IMR-90 (cell line): Measurements from ENCODE around the gene ROBO2. TPM values are rescaled to one million over a fixed set of nuclear protein-coding genes. Genes with fewer than 3 reads are reported as not detected.

Source experiments
- ATAC-seq: fragments of 200-7000 bp; cut with Tn5 transposase; 2 replicates; pipeline ENCODE4 v1.9.1; 2020; ENCODE audit warnings: low read depth, mild to moderate bottlenecking, moderate library complexity
- BruUV-seq: library from RNA; stranded (reverse); fragments of 400-500 nt; replicated peaks from 2 replicates; lab custom pipeline; 2021; lab: Mats Ljungman, UMichigan
- CTCF ChIA-PET: fragments of 300-600 bp; formaldehyde crosslinking; extraction: SDS; loops from one replicate; lab custom pipeline; 2021; ENCODE audit warnings: antibody characterized with exemption; lab: Yijun Ruan, JAX
- POLR2A ChIA-PET: fragments of 300-600 bp; sonication (Branson Sonifier 250); formaldehyde crosslinking; loops from one replicate; lab custom pipeline; 2022; ENCODE audit warnings: antibody characterized with exemption; ENCODE audit not compliant: unreplicated experiment; lab: Charles Lee
- DNase-seq: peaks from one replicate; pipeline ENCODE4 v3.0.0; 2013
- H2AFZ ChIP-seq: replicated peaks from 2 replicates; pipeline ENCODE3; 2013; ENCODE audit warnings: low read length, mild to moderate bottlenecking; ENCODE audit not compliant: poor library complexity
- H2AK5ac ChIP-seq: 2 replicates; pipeline ENCODE4 v1.6.1; 2013; ENCODE audit warnings: low read depth, low read length, inconsistent platforms
- H2AK9ac ChIP-seq: replicated peaks from 2 replicates; pipeline ENCODE3; 2013; ENCODE audit warnings: mild to moderate bottlenecking, low read depth, low read length, moderate library complexity; ENCODE audit not compliant: poor library complexity
- H2BK120ac ChIP-seq: 2 replicates; pipeline ENCODE4 v1.6.1; 2013; ENCODE audit warnings: low read depth, low read length, inconsistent platforms
- H2BK15ac ChIP-seq: 3 replicates; pipeline ENCODE4 v1.6.1; 2013; ENCODE audit warnings: low read depth, low read length, inconsistent platforms
- H2BK20ac ChIP-seq: 2 replicates; pipeline ENCODE4 v1.6.1; 2013; ENCODE audit warnings: low read depth, mild to moderate bottlenecking, inconsistent platforms, low read length, moderate library complexity
- H2BK5ac ChIP-seq: 2 replicates; pipeline ENCODE4 v1.6.1; 2013; ENCODE audit warnings: mild to moderate bottlenecking, low read depth, low read length, inconsistent platforms; ENCODE audit not compliant: poor library complexity, severe bottlenecking
- H3K14ac ChIP-seq: replicated peaks from 2 replicates; pipeline ENCODE4 v1.6.1; 2013; ENCODE audit warnings: low read depth, low read length, inconsistent platforms
- H3K18ac ChIP-seq: 2 replicates; pipeline ENCODE4 v1.6.1; 2013; ENCODE audit warnings: low read depth, low read length, control low read depth
- H3K23ac ChIP-seq: 2 replicates; pipeline ENCODE4 v1.6.1; 2013; ENCODE audit warnings: low read depth, low read length, inconsistent platforms
- H3K27ac ChIP-seq: 2 replicates; pipeline ENCODE4 v1.5.1; 2013; ENCODE audit warnings: mild to moderate bottlenecking, control low read depth, low read length; ENCODE audit not compliant: insufficient read depth
- H3K27me3 ChIP-seq: 2 replicates; pipeline ENCODE4 v1.6.1; 2013; ENCODE audit warnings: low read length; ENCODE audit not compliant: control insufficient read depth, insufficient read depth
- H3K36me3 ChIP-seq: 2 replicates; pipeline ENCODE4 v1.6.1; 2013; ENCODE audit warnings: low read length, mixed read lengths; ENCODE audit not compliant: control insufficient read depth, insufficient read depth
- H3K4ac ChIP-seq: 2 replicates; pipeline ENCODE4 v1.6.1; 2013; ENCODE audit warnings: low read depth, low read length, inconsistent platforms
- H3K4me1 ChIP-seq: 2 replicates; pipeline ENCODE4 v1.6.1; 2013; ENCODE audit warnings: low read length, mixed read lengths; ENCODE audit not compliant: control insufficient read depth, insufficient read depth
- H3K4me2 ChIP-seq: 2 replicates; pipeline ENCODE4 v1.6.1; 2013; ENCODE audit warnings: low read depth, mild to moderate bottlenecking, control low read depth, low read length, moderate library complexity
- H3K4me3 ChIP-seq: 2 replicates; pipeline ENCODE4 v1.5.1; 2013; ENCODE audit warnings: low read depth, mild to moderate bottlenecking, control low read depth, low read length, moderate library complexity; ENCODE audit not compliant: insufficient read depth
- H3K56ac ChIP-seq: 2 replicates; pipeline ENCODE4 v1.6.1; 2013; ENCODE audit warnings: low read length, inconsistent platforms; ENCODE audit not compliant: insufficient read depth; ENCODE audit errors: extremely low read depth
- H3K79me1 ChIP-seq, 2 experiments: 2 replicates each; pipeline ENCODE4 v1.6.1; 2013; ENCODE audit warnings: low read length in 2 of 2, inconsistent platforms in 1 of 2, low read depth in 1 of 2
- H3K9ac ChIP-seq: 2 replicates; pipeline ENCODE4 v1.6.1; 2013; ENCODE audit warnings: low read depth, low read length, control low read depth
- H3K9me1 ChIP-seq: 2 replicates; pipeline ENCODE4 v1.6.1; 2013; ENCODE audit warnings: low read length, inconsistent platforms; ENCODE audit not compliant: insufficient read depth
- H3K9me3 ChIP-seq: 2 replicates; pipeline ENCODE4 v1.6.1; 2013; ENCODE audit warnings: low read length; ENCODE audit not compliant: control insufficient read depth, insufficient read depth
- H4K20me1 ChIP-seq: 2 replicates; pipeline ENCODE4 v1.6.1; 2013; ENCODE audit warnings: low read length, inconsistent platforms; ENCODE audit not compliant: insufficient read depth
- H4K5ac ChIP-seq: 2 replicates; pipeline ENCODE4 v1.6.1; 2013; ENCODE audit warnings: mild to moderate bottlenecking, low read depth, low read length, control low read depth
- H4K8ac ChIP-seq, 2 experiments: 2 replicates each; pipeline ENCODE4 v1.6.1; 2013; ENCODE audit warnings: low read depth in 2 of 2, low read length in 2 of 2, control low read depth in 1 of 2, inconsistent platforms in 1 of 2
- H4K91ac ChIP-seq: 2 replicates; pipeline ENCODE4 v1.6.1; 2013; ENCODE audit warnings: low read depth, low read length, inconsistent platforms; ENCODE audit not compliant: insufficient read depth
- BHLHE40 ChIP-seq: fragments of 150-350 bp; IDR thresholded peaks from 2 replicates; pipeline ENCODE4 v1.6.1; 2016; ENCODE audit warnings: mild to moderate bottlenecking, low read depth, low read length
- CEBPB ChIP-seq: IDR thresholded peaks from 2 replicates; pipeline ENCODE4 v1.6.1; 2012; ENCODE audit warnings: low read depth, low read length, improper control_type of control experiment
- CHD1 ChIP-seq: IDR thresholded peaks from 2 replicates; pipeline ENCODE4 v1.6.1; 2012; ENCODE audit warnings: low read depth, low read length, improper control_type of control experiment
- FOS ChIP-seq: fragments of 150-350 bp; IDR thresholded peaks from 2 replicates; pipeline ENCODE4 v1.6.1; 2016; ENCODE audit warnings: low read depth, low read length
- MAFK ChIP-seq: IDR thresholded peaks from 2 replicates; pipeline ENCODE4 v1.6.1; 2012; ENCODE audit warnings: low read depth, low read length, improper control_type of control experiment
- MAZ ChIP-seq: IDR thresholded peaks from 2 replicates; pipeline ENCODE4 v1.6.1; 2012; ENCODE audit warnings: low read depth, mild to moderate bottlenecking, low read length, improper control_type of control experiment, moderate library complexity, borderline replicate concordance
- MXI1 ChIP-seq: IDR thresholded peaks from 2 replicates; pipeline ENCODE4 v1.6.1; 2012; ENCODE audit warnings: low read depth, mild to moderate bottlenecking, low read length, moderate library complexity, borderline replicate concordance
- NFE2L2 ChIP-seq: fragments of 150-350 bp; IDR thresholded peaks from 2 replicates; pipeline ENCODE4 v1.6.1; 2016; ENCODE audit warnings: low read depth, mild to moderate bottlenecking, low read length
- POLR2A ChIP-seq: IDR thresholded peaks from 2 replicates; pipeline ENCODE4 v1.6.1; 2012; ENCODE audit warnings: mild to moderate bottlenecking, low read depth, low read length
- RAD21 ChIP-seq: IDR thresholded peaks from 2 replicates; pipeline ENCODE4 v1.6.1; 2012; ENCODE audit warnings: low read length, improper control_type of control experiment
- RCOR1 ChIP-seq: IDR thresholded peaks from 2 replicates; pipeline ENCODE4 v1.6.1; 2012; ENCODE audit warnings: mild to moderate bottlenecking, low read length, improper control_type of control experiment; ENCODE audit not compliant: insufficient replicate concordance
- RFX5 ChIP-seq: IDR thresholded peaks from 2 replicates; pipeline ENCODE4 v1.8.0; 2012; ENCODE audit warnings: low read depth, mild to moderate bottlenecking, low read length, moderate library complexity
- SMC3 ChIP-seq: fragments of 150-350 bp; IDR thresholded peaks from 2 replicates; pipeline ENCODE4 v1.6.1; 2016; ENCODE audit warnings: low read depth, mild to moderate bottlenecking, antibody characterized with exemption, low read length, moderate library complexity
- USF2 ChIP-seq: fragments of 150-350 bp; IDR thresholded peaks from 2 replicates; pipeline ENCODE4 v1.6.1; 2017; ENCODE audit warnings: mild to moderate bottlenecking, antibody characterized with exemption, low read length, low read depth
- WGBS, 2 experiments: methylation state at CpG; one replicate each; pipeline versions ENCODE4 v1.1.5 to v1.1.7; 2013; ENCODE audit warnings: missing lambda C conversion rate in 2 of 2; ENCODE audit not compliant: insufficient read length in 1 of 2; ENCODE audit errors: extremely low coverage in 2 of 2; 5-methylcytosine and 5-hydroxymethylcytosine counted together
- dilution Hi-C: fragments of 300-500 bp; cut with HindIII; formaldehyde crosslinking; loops from one replicate; pipeline ENCODE4 v1.14.3; 2018; ENCODE audit warnings: low sequenced_read_pairs; ENCODE audit not compliant: unreplicated experiment
- in situ Hi-C: fragments of 300-500 bp; cut with MboI; formaldehyde crosslinking; loops from 3 replicates; pipeline ENCODE4 v1.14.3; 2019; ENCODE audit warnings: low sequenced_read_pairs, inconsistent platforms, mixed read lengths
- intact Hi-C: fragments of 100-400 bp; cut with micrococcal nuclease; formaldehyde crosslinking; loops from 2 replicates; pipeline ENCODE4 v1.10.0; 2022
- polyA plus RNA-seq, 3 experiments: library from polyadenylated mRNA; depleted of rRNA; stranded (reverse); fragments of >200 nt; gene quantifications; 2 replicates each; pipeline ENCODE4 v1.2.3, GENCODE V29; 2012; ENCODE audit warnings: low replicate concordance in 1 of 3
- total RNA-seq: library from RNA; depleted of rRNA; stranded (reverse); fragments of >200 nt; gene quantifications from 2 replicates; pipeline ENCODE4 v1.2.3, GENCODE V29; 2012
- TF ChIP-seq, protein P1 (sequence below): conservative IDR thresholded peaks from 2 replicates; pipeline ENCODE4 v1.5.1; 2012; ENCODE audit warnings: mild to moderate bottlenecking, low read depth, low read length, improper control_type of control experiment
- TF ChIP-seq, protein P2 (sequence below): fragments of 150-350 bp; IDR thresholded peaks from 2 replicates; pipeline ENCODE4 v1.6.1; 2016; ENCODE audit warnings: low read depth, mild to moderate bottlenecking, low read length, moderate library complexity, borderline replicate concordance

The ROBO2 gene
- total and polyA plus RNA-seq, 2 of the 4 experiments (the other 2 are of a cell fraction), result 9.3 to 14.5 TPM

DNA sequence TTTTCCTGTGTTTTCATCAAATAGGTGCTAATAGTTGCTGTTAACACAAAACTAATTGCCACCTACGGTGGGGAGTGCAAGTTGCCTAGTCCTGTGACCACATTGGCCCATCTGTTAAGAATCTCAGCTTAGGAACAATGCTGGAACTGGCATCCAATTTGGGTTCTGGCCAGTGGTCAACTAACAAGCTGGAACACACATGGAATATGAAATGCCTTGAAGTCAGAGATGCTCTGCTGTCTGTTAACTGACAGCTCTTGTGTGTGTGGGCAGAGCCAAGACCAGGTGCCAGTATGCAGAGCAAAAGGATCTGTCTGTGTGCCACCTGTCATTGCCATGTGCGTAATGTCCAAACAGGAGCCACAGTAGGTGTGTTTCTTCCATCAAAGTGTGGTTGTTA, 460.8 kb downstream of the ROBO2 start:
- H3K14ac ChIP-seq, result no peak overlapping the region
- H3K36me3 ChIP-seq, result no peaks in the 10 kb centered on the region
- H3K9ac ChIP-seq, result no peak overlapping the region
- no CpG with 5 or more reads among the region's 2 CpGs for WGBS, 2 experiments
- H2BK20ac ChIP-seq, result no peak overlapping the region
- no peak overlapping the region for H2BK15ac ChIP-seq
- H2AK9ac ChIP-seq, result no peak overlapping the region
- no peak overlapping the region for H3K4me2 ChIP-seq
- H4K91ac ChIP-seq, result no peak overlapping the region
- no peak overlapping the region for H2AFZ ChIP-seq
- ATAC-seq (no peak), DNase-seq (no peak)
- ChIA-PET POLR2A (no interaction called here), CTCF (no interaction called here)
- no peaks in the 10 kb centered on the region for H3K9me1 ChIP-seq
- H3K4me1 ChIP-seq, result no peaks in the 10 kb centered on the region
- TF ChIP-seq MAFK (no peak), CHD1 (no peak), RCOR1 (no peak), FOS (no peak), MXI1 (no peak), MAZ (no peak), RFX5 (no peak), RAD21 (no peak), POLR2A (no peak), NFE2L2 (no peak), SMC3 (no peak), BHLHE40 (no peak), USF2 (no peak), CEBPB (no peak)
- TF ChIP-seq, protein P1, sequence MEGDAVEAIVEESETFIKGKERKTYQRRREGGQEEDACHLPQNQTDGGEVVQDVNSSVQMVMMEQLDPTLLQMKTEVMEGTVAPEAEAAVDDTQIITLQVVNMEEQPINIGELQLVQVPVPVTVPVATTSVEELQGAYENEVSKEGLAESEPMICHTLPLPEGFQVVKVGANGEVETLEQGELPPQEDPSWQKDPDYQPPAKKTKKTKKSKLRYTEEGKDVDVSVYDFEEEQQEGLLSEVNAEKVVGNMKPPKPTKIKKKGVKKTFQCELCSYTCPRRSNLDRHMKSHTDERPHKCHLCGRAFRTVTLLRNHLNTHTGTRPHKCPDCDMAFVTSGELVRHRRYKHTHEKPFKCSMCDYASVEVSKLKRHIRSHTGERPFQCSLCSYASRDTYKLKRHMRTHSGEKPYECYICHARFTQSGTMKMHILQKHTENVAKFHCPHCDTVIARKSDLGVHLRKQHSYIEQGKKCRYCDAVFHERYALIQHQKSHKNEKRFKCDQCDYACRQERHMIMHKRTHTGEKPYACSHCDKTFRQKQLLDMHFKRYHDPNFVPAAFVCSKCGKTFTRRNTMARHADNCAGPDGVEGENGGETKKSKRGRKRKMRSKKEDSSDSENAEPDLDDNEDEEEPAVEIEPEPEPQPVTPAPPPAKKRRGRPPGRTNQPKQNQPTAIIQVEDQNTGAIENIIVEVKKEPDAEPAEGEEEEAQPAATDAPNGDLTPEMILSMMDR, result no peak
- TF ChIP-seq, protein P2, sequence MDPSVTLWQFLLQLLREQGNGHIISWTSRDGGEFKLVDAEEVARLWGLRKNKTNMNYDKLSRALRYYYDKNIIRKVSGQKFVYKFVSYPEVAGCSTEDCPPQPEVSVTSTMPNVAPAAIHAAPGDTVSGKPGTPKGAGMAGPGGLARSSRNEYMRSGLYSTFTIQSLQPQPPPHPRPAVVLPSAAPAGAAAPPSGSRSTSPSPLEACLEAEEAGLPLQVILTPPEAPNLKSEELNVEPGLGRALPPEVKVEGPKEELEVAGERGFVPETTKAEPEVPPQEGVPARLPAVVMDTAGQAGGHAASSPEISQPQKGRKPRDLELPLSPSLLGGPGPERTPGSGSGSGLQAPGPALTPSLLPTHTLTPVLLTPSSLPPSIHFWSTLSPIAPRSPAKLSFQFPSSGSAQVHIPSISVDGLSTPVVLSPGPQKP, result no peak
- no peak overlapping the region for H2BK5ac ChIP-seq
- H3K27me3 ChIP-seq, result no peaks in the 10 kb centered on the region
- no peak overlapping the region for H4K5ac ChIP-seq
- no peaks in the 10 kb centered on the region for H4K20me1 ChIP-seq
- in situ Hi-C loops (no loop called here), intact Hi-C loops (no loop called here), dilution Hi-C loops (no loop called here)
- BruUV-seq, result no TSS peak
- no peak overlapping the region for H2BK120ac ChIP-seq
- H4K8ac ChIP-seq, result no peak overlapping the region
- no peak overlapping the region for H3K27ac ChIP-seq
- H3K56ac ChIP-seq, result no peak overlapping the region
- no peak overlapping the region for H3K4ac ChIP-seq
- H2AK5ac ChIP-seq, result no peak overlapping the region
- no peak overlapping the region for H3K4me3 ChIP-seq
- H3K23ac ChIP-seq, result no peak overlapping the region
- no peak overlapping the region for H3K18ac ChIP-seq
- H3K9me3 ChIP-seq, result no peaks in the 10 kb centered on the region
- no peaks in the 10 kb centered on the region for H3K79me1 ChIP-seq
